ENCODE data around the gene SDF4.

SDF4 gene

DNA sequence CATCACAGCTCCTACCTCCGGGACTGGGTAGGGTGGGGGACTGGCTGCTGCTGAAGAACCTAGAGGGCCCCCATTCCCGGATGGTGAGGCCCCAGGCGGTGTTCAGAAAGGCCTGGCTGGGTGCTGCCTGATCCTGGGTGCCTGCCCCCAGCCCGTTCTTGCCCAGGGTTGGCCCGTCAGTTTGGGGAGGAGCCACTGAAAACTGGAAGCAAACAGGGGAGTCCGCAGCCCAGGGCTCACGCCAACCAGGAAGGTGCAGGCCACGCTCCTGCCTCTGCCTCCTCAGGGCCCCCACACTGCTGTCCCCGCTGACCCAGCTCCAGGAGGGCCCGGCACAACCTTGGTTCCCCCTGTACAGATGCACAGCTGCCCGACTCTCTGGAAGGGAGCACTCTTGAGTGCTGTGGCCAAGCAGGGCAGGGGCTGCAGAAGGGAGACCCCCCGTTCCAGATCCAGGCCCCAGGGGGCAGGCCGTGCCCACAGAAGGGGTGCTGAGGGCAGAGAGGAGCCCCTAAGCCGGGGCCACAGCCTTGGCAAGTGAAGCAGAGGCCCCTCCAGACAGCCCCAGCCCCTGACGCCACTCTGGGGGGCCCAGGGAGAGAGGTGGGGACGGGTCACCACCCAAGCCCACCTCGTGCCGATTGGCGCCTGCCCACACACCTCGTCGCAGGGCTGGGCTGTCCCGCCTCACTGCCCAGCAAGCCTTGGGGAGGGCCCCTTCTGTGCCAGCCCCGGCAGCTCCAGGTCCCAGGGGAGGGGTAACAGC lies 9.2 kb upstream of the SDF4 start:
- DNase-seq, result no peak

DNA sequence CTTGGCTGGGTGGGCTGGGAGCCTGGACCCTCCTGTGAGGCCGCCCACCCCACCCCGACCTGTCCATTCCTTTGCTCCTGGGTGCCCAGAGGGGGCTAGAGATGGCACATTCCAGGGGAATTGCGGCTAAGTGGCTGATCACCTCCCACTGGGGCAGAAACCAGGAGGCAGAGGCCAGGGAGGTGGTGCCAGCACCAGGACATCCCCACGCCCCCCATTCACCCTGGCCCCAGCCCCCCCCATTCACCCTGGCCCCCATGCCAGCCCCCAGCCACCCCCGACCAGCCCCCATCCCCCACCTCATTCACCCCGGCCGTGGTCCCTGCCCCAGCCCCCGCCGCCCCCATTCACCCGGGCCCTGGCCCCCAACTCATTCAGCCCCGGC lies 8.5 kb upstream of the SDF4 start:
- no peak for DNase-seq

DNA sequence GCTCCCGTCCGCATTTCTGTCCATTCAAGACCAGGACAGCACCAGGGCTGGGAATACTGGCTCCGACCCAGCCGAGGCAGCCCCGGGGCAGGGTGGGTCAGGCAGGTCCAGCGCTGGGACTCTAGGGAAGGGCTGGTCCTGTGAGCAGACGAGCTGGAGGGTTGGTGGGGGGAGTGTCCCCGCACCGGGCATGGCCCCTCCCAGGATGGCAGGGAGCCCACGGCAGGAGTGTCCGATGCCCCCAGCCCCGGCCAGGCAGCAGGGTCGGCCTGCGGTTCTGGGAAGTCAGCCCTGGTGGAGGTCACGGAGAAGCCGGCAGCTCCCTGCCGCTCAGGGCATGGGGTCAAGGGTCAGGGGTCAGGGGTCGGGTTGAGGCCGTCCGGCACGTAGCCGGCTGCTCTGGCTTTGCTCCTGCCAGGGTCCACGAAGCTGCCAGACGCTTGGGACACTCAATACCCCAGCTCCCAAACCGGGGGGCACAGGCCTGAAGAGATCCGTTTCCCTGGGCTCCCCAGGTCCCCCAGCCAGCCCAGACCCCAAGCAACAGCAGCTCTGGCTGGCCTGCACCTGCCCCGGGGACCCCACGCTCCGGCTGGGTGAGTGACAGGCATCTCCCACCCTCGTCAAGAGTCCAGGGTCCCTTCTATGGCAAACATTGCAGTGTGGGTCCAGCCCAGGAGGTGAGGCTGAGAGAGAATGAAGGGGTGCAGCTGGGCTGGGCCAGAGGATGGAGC lies 8.0 kb upstream of the SDF4 start:
- DNase-seq, result no peak

DNA sequence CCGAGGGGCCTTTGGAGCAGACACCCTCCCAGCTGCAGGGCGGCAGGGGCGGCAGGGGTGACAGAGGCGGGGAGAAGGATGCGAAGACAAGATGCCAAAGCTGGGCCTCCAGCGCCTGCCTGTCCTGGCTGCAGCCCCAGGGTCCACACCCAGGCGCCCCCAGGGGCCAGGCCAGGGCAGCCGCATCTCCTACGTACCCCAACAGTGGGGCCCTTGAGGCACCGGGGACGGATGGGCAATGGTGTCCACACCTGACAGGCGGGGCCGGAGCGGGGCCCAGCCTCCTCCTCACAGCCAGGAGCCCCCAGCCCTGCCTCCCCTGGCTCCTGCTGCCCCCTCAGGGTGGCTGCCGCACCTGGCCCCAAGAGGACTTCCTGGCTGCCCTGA lies 7.4 kb upstream of the SDF4 start:
- DNase-seq, result no peak

DNA sequence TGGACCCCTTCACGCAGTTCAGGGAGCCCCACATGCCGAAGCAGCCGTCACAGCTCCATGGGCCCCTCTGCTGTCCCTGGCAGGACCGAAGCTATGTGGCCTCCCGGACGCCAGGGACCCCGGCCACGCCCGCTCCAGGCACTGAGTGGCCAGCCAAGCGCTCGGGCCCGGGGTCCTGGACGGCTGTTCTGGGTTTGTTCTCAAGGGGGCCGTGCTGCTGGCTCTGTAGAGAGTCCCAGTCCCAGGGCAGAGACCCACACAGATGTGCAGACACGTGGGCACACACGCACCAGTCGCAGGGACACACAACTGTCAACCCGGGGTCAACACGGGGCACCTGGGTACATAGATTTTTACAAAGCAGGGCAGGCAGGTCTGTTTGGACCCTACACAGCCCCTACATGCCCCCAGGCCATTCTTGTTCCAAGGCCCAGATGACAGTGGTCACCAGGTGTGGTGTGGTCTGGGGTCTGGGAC lies 6.9 kb upstream of the SDF4 start:
- no peak for DNase-seq

DNA sequence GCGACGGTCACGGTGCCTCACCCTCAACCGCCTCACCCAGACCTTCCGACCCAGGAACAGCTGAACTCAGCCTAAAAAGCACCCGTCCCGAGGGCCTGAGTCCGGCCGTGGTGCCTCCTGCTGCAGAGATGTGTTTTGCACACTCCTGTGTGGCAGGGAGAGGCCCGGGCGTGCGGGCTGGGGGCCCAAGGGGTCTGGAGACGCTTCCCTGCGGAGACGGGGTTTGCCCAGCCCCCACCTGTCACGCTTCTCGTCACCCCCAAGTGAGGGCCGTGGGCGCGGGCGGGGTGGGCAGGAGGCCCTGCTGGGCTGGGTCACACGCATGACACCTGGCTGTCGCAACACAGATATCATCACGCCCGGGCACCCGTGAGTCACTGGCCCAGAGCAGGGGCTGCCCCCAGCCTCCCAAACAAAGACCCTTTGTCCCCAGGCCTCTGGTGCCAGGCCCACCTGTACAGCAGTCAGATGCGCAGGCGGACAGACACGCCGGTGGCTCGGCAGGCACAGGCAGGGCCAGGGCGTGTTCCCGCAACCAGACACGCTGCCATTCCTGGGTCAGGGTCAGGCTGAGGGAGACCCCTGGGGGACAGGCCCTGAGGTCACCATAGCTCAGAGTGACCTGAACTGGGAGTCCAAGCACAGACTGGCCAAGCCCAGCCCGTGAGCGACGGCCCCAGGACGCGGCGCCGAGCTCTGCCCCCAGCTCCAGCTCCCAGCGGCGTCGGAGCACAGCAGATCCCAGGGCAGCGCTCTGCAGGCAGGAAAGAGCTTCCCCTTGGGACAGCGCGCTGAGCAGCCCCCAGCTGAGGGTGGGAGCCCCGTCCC lies 6.3 kb upstream of the SDF4 start:
- no peak for DNase-seq

DNA sequence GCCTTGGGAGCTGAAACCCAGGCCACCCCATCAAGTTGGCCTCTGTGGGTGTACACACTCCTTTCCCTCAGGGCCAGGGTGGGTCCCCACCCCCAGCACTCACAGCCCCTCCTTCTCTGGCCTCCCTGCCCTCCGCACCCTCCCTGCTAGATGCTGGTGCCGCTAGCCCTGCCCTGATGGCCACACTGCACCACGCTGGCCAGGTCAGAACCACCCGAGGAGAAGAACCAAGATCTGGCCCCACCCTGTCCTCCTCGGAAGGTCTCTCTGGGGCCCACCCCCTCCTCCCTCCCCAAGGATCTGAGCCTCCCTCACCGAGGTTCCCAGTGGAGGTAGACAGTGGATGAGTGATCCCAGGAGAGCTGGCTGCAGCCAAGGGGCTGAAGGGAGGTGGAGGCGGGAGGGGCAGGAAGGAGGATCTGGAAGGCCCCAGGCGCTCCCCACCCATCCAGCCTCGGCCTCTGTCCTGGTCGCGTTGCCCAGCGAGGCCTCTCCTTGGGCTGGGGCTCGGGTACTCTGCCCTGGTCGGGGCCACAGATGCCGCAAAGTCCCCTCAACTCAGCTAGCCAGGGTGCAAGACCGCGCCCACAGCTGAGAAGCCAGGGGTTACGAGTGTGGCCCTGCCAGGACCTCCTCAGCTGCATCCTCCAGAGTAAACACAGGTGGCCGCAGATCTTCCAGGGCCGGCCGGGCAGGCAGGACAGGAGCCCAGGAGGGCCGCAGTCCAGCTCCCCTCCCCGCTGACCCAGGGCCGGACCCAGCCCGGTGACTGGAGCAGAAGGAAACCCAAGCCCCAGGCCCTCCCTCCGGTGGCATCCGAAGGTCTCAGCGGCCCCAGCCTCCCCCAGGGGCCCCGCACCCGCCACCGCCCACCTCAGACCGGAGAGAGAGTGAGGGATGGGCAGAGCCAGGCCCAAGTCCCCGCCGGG lies 5.4 kb upstream of the SDF4 start:
- no peak for DNase-seq

DNA sequence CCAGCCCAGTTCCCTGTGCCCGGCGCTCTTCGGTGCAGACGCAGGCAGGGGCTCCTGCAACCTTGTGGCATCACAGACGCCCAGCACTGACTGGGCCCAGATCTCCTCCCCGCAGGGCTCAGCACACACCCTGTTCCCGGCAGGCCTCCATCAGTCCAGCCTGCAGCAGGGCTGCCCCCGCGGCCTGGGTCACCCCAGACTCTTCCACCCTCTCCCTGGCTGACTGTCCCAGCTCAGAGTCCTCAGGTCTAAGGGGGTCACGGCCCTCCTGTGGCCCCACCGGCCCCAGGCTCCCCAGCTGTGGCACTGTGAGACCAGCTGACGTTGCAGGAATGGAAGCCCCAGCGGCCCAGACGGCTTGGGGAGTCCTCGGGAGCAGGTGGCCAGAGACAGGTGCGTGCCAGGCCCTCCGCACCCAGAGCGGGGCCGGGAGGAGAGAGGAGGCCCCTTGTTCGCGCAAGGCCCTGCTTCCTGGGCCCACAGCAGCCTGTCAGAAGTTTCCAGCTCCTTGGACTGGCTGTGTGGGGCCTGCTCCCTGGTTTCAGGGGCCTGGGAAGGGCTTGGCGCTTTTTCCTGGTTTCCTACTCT lies 4.5 kb upstream of the SDF4 start:
- DNase-seq, result no peak

DNA sequence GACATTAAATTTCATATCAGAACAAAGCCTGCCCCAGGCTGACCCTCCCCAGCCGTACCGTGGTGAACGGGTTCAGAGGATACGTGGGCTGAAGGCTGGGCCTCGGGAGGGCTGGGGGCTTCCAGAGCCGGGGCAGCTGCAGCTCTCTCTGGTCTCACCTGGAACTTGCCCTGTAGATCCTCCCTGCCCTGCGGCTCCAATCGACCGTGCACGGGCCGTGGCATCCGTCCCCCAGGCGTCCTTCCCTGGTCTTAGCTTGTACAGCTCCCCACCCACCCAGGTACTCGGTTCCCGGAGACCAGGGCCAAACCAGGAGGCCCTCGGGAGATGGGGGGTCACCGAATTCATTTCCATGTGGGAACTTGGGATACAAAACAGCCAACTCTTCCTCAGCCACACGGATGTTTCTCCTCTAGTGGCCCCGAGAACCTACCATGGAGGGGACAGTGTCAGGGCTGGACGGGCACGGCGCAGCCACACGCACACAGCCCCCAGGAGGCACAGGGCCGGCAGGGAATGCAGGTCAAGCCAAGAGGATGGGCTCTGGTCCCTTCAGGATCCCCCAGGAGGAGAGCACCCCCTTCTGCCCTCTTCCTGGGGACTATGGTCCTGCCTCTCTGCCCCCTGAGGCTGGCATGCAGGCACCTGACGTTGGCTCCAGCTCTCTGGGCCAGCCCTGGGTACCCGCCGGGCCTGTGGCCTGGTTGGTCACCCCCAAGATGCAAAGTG lies 3.4 kb upstream of the SDF4 start:
- DNase-seq, result no peak

DNA sequence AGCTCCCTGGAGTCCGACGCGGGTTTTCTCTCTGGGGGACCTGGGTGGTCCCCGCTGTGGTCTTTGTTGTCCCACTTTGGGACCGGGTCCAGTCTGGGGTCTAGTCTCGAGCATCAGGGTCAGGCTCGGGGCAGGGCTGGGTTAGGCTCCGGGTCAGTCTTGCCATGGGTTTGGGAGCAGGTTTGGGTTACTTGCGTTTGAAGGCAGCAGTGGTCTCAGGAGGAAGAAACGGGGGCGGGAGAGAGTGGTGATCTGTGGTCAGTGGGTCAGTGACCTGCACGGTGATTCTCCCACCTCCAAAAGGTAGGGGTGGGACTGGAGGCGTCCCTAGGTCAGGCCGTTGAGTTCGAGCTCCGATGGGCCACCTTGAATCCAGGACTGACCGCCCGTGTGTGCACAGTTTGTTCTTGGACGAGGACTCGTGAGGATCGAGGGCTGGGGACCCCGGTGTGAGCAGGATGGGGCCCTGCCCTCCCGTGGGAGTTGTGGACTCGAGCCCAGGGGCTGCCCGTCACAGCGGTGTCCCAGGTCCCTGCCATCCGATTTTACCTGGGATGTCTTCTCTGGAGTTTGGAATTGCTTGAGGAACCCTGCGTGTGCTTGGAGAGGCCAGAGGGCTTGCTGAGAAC lies 2.5 kb upstream of the SDF4 start:
- DNase-seq, result no peak

DNA sequence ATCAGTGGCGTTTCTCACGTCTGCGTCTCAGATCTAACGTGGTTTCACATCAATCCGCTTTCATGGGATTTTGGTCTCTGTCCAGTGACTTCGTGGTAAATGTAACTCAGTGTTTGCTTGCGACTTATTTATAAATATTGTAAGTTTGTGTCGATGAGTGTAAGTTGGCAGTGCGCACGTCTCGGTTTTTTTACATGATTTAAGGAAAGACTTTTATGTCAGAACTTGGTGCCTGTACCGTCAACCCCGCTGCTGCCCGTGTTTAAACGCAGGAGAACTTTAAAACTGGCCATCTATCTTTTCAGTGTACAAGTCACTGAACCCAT lies 1.7 kb upstream of the SDF4 start:
- DNase-seq, result no peak

DNA sequence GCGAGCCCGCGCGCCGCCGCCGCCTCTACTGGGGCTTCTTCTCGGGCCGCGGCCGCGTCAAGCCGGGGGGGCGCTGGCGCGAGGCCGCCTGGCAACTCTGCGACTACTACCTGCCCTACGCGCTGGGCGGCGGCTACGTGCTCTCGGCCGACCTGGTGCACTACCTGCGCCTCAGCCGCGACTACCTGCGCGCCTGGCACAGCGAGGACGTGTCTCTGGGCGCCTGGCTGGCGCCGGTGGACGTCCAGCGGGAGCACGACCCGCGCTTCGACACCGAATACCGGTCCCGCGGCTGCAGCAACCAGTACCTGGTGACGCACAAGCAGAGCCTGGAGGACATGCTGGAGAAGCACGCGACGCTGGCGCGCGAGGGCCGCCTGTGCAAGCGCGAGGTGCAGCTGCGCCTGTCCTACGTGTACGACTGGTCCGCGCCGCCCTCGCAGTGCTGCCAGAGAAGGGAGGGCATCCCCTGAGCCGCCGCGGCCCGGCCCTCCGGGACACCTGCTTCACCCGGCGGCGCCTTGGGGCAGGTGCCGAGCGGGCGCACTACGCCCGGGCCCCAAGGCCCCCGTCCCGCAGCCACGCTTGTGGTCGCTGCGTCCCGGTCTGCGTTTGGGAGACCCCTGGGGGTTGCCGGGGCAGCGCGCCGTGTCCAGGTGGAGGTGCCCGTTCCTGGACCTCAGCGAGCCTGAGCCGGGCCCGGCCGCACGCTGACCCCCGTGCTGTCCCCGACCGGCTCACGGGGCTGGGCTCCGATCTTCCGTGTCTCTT lies 1.2 kb upstream of the SDF4 start:
- DNase-seq, result no peak

DNA sequence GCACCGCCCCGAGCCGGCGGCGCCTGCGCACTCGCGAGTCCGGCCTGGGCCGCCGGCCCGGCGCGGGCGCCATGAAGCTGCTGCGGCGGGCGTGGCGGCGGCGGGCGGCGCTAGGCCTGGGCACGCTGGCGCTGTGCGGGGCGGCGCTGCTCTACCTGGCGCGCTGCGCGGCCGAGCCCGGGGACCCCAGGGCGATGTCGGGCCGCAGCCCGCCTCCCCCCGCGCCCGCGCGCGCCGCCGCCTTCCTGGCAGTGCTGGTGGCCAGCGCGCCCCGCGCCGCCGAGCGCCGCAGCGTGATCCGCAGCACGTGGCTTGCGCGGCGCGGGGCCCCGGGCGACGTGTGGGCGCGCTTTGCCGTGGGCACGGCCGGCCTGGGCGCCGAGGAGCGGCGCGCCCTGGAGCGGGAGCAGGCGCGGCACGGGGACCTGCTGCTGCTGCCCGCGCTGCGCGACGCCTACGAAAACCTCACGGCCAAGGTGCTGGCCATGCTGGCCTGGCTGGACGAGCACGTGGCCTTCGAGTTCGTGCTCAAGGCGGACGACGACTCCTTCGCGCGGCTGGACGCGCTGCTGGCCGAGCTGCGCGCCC lies 501 bp upstream of the SDF4 start, which contains the start of gene B3GALT6:
Gene B3GALT6 (plus strand): TSS at position 30 of the 588 bp plus-strand sequence. CDS start 42 bp downstream, at position 72.
- no peak for DNase-seq

DNA sequence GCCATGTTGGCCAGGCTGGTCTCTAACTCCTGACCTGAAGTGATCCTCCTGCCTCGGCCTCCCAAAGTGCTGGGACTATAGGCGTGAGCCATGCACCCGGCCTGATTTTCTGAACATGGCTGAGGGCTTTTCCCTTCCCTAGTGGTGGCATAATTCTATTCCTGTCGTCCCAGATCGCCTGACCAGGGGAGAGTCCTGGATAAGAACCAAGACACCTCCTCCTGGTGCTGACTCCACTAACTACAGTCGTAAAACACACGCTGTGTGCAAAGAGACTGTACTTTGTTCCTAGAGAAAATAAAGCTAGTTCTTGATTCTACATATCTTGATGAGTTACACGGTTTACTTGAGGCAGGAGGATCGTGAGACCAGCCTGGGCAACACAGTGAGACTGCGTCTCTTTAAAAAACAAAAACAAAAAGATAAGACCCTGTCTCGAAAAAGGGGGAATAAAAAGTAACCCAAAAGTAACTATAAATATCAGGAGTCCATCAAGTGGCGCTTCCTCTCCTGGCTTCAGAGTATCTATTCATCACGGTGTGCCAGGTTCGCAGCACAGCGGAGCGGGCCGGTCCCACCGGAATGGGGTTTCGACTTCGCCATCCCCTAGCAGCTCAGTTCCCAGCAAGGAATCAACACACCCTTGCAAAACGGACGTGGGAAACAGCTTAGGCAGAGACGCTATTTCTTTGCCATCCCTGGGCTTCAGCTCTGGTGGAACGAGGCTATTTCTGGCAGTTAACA lies 973 bp downstream of the SDF4 start:
- no peak for DNase-seq

DNA sequence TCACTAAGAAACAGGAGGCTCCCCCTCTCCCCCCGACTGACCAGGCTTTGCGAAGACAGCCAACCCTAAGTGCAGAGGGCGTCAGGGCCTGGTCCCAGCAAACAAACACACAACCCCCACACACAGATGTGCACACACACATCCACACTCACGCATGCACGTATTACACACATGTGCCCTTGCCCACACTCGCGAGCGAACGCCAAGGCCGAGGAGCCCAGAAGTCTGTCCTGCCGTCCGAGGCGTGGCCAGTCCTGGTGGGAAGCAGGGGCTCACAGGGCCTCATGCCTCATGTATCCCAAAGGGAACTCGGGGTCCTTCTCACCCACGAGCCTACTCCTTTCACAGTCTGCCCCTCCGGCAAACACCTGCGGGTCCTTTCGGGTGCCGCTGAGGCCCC lies 2.0 kb downstream of the SDF4 start:
- no peak for DNase-seq

DNA sequence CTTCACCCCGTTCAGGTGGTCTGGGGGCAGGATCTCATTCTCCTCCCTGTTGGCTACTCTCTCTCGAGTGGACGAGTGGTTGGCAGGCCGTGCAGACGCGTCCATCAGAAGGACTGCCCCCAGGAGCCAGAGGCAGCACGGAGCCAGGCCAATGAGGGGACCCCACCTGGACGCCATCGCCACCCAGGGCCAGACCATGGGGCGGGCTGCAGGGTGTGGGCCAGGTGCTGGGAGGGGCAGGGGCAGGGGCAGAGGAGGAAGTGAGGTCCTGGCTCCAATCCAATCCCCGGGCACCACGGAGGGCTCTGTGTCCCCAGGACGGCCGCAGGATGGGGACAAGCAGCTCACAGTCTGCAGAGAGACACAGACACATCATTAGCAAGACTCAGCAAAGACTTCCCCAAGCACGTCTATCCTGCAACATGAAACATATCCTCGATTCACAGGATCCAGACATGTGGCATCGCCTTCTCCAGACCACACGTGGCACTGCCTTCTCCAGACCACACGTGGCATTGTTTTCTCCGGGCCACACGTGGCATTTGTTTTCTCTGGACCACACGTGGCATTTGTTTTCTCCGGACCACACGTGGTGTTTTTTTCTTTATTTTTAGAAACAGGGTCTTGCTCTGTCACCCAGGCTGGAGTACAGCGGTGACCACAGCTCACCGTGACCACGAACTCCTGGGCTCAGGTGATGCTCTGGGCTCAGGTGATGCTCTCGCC lies 3.0 kb downstream of the SDF4 start:
- no peak for DNase-seq

DNA sequence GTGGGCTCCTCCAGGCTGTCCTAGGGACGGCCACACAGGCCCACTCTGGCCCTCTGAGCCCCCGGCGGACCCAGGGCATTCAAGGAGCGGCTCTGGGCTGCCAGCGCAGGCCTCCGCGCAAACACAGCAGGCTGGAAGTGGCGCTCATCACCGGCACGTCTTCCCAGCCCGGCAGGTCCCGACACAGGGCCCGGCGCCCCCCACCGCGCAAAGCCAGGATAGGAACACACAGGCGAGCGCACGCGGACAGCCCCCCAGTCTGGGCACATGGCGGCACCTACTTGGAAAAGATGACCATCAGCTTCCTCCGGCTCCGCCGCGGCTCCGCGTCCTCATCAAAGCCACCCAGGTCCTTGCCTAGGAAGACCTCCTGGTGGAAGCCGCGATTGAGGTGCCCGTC lies 3.6 kb downstream of the SDF4 start:
- no peak for DNase-seq

DNA sequence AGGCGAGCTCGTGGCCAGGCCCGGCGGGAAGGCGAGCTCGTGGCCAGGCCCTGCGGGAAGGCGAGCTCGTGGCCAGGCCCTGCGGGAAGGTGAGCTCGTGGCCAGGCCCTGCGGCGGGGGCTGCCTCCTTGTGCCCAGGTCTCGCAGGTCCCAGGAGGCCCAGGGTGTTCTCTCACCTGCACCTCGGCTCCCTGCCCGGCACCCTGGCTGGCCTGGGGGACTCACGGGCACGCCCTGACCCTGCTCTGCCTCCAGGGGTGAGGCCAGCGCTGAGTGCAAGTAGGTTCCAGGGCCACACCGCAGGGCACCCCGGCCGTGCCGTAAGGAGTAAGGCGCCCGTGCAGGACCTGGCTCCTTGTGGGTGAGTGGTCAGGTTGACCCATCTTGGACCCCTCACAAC lies 4.4 kb downstream of the SDF4 start:
- DNase-seq, result no peak

Measured in NCI-H187 (cell line).